Liver (tissue), 3 donors: Measurements from ENCODE around the gene FAM193A.

Source experiments
- ATF3 ChIP-seq: IDR thresholded peaks from 2 replicates; pipeline ENCODE4 v1.6.1; 2016; ENCODE audit warnings: antibody characterized with exemption
- CTCF ChIP-seq: fragments of 150-350 bp; IDR thresholded peaks from 2 replicates; pipeline ENCODE4 v1.5.1; 2017; ENCODE audit warnings: improper control_type of control experiment, low read depth, low read length; ENCODE audit not compliant: missing input control
- EGR1 ChIP-seq, 2 donors: IDR thresholded peaks; 2 replicates each; pipeline ENCODE4 v1.6.1; 2016 to 2018; ENCODE audit warnings: antibody characterized with exemption in 2 of 2, low read depth in 2 of 2
- GABPA ChIP-seq, 2 donors: IDR thresholded peaks in 1 of 2; conservative IDR thresholded peaks in 1 of 2; 2 replicates each; pipeline ENCODE4 v1.6.1; 2016; ENCODE audit warnings: antibody characterized with exemption in 2 of 2, mild to moderate bottlenecking in 1 of 2, moderate library complexity in 1 of 2
- HNF4A ChIP-seq, 2 donors: conservative IDR thresholded peaks; 2 replicates each; pipeline ENCODE4 v1.6.1; 2016; ENCODE audit warnings: antibody characterized with exemption in 2 of 2, mild to moderate bottlenecking in 2 of 2
- JUND ChIP-seq, 2 donors: IDR thresholded peaks; 2 replicates each; pipeline ENCODE4 v1.6.1; 2016; ENCODE audit warnings: antibody characterized with exemption in 2 of 2
- MAX ChIP-seq: IDR thresholded peaks from 2 replicates; pipeline ENCODE4 v1.6.1; 2016; ENCODE audit warnings: antibody characterized with exemption
- RAD21 ChIP-seq, 2 donors: IDR thresholded peaks; 2 replicates each; pipeline ENCODE4 v1.6.1; 2016; ENCODE audit warnings: antibody characterized with exemption in 2 of 2, mild to moderate bottlenecking in 2 of 2
- REST ChIP-seq: IDR thresholded peaks from 2 replicates; pipeline ENCODE4 v1.6.1; 2016; ENCODE audit warnings: antibody characterized with exemption, mild to moderate bottlenecking
- SP1 ChIP-seq: IDR thresholded peaks from 2 replicates; pipeline ENCODE4 v1.6.1; 2018; ENCODE audit warnings: antibody characterized with exemption, mild to moderate bottlenecking
- TAF1 ChIP-seq: conservative IDR thresholded peaks from 2 replicates; pipeline ENCODE4 v1.6.1; 2016; ENCODE audit warnings: antibody characterized with exemption, mild to moderate bottlenecking
- YY1 ChIP-seq: IDR thresholded peaks from 2 replicates; pipeline ENCODE4 v1.6.1; 2016; ENCODE audit warnings: antibody characterized with exemption, mild to moderate bottlenecking
- donor health status: healthy.
- donor health status: healthy.

- TF ChIP-seq CTCF (no peak), GABPA (IDR thresholded peaks at IDR 0.05 in 1 of 2, conservative IDR thresholded peaks at IDR 0.05 in 1 of 2) (no peak), MAX (no peak), EGR1 (IDR thresholded peaks at IDR 0.05; ENCODE audit: low read depth in 2 of 2) (no peak), REST (no peak), ATF3 (no peak), RAD21 (IDR thresholded peaks at IDR 0.05) (no peak), TAF1 (no peak), HNF4A (conservative IDR thresholded peaks at IDR 0.05) (no peak), SP1 (no peak), JUND (IDR thresholded peaks at IDR 0.05) (no peak), YY1 (no peak)
Observed at GRCh38 chr4:2731907-2732317, 195.5 kb downstream of the FAM193A start.
